HL-60 (cell line): Measurements from ENCODE around the gene MDFIC.

Experiments used
- DNase-seq, 2 experiments: peaks; one replicate each; pipeline ENCODE4 v3.0.0-alpha.2; 2010 to 2020; ENCODE audit warnings: low read depth in 1 of 2, low spot score in 1 of 2
- H3K27ac ChIP-seq: fragments of 250-450 bp; sonication (Bioruptor Pico); replicated peaks from 2 replicates; pipeline ENCODE4 v1.5.1; 2020; ENCODE audit warnings: mild to moderate bottlenecking, moderate library complexity
- H3K27me3 ChIP-seq: fragments of 250-450 bp; sonication (Bioruptor Pico); 2 replicates; pipeline ENCODE4 v1.5.1; 2021; ENCODE audit warnings: mild to moderate bottlenecking, moderate library complexity; ENCODE audit not compliant: insufficient read depth, poor library complexity, severe bottlenecking
- H3K4me3 ChIP-seq: replicated peaks from 2 replicates; pipeline ENCODE4 v1.5.1; 2011; ENCODE audit warnings: mild to moderate bottlenecking, control low read depth, low read length; ENCODE audit not compliant: insufficient read depth
- GABPA ChIP-seq: IDR thresholded peaks from 2 replicates; pipeline ENCODE4 v1.6.1; 2012; ENCODE audit warnings: low read depth
- POLR2AphosphoS5 ChIP-seq: IDR thresholded peaks from 2 replicates; pipeline ENCODE4 v1.6.1; 2012; ENCODE audit warnings: low read depth
- REST ChIP-seq: IDR thresholded peaks from 2 replicates; pipeline ENCODE4 v1.6.1; 2012; ENCODE audit warnings: low read depth; ENCODE audit not compliant: insufficient replicate concordance
- SPI1 ChIP-seq: IDR thresholded peaks from 2 replicates; pipeline ENCODE4 v1.6.1; 2012; ENCODE audit warnings: low read depth, mild to moderate bottlenecking, borderline replicate concordance
- TF ChIP-seq, protein P1 (sequence below): IDR thresholded peaks from one replicate; pipeline ENCODE4 v1.5.1; 2011; ENCODE audit warnings: low read length, control low read depth, inconsistent platforms; ENCODE audit not compliant: insufficient read depth

Gene MDFIC

DNA sequence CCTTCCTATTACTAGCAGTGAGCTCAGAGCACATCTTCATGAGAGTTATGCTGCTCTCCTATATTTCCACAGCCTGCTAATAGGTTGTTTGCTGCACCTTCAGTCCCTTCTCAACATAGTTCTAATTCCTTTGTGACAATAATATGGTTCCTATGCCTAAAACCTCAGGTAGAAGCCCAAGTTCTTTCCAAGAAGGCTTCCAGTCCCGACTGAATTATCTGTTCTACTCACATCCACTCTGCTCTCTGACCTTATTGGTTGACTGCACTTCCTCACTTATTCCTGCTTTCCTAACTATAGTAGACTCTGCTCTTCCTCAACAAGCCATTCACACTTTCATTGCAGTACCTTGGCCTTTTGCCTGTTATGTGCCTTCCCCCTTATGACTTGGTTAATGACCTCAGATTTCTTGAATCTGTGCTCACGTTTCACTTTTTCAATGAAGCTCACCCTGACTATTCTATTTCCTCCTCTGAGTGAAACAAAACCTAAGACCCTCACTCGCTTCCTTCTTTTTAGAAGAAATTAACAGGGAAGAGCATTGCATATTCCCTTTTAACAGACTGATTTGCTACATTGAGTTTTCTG, 132.7 kb downstream of the MDFIC start:
- TF ChIP-seq POLR2AphosphoS5 (no peak), SPI1 (peak; percentile 25; the same call in 1 of the 2 replicates), REST (no peak), GABPA (no peak)
- Histone ChIP-seq H3K27me3 (no peaks in the 10 kb centered on the region), H3K27ac (no peak overlapping the region), H3K4me3 (no peak overlapping the region)
- DNase-seq = no peak

- no peak overlapping the region for H3K4me3 ChIP-seq
- H3K27ac ChIP-seq = no peak overlapping the region
- no peak for TF ChIP-seq POLR2AphosphoS5
- TF ChIP-seq, protein P1, sequence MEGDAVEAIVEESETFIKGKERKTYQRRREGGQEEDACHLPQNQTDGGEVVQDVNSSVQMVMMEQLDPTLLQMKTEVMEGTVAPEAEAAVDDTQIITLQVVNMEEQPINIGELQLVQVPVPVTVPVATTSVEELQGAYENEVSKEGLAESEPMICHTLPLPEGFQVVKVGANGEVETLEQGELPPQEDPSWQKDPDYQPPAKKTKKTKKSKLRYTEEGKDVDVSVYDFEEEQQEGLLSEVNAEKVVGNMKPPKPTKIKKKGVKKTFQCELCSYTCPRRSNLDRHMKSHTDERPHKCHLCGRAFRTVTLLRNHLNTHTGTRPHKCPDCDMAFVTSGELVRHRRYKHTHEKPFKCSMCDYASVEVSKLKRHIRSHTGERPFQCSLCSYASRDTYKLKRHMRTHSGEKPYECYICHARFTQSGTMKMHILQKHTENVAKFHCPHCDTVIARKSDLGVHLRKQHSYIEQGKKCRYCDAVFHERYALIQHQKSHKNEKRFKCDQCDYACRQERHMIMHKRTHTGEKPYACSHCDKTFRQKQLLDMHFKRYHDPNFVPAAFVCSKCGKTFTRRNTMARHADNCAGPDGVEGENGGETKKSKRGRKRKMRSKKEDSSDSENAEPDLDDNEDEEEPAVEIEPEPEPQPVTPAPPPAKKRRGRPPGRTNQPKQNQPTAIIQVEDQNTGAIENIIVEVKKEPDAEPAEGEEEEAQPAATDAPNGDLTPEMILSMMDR = no peak
- TF ChIP-seq SPI1 = no peak
- no peak for TF ChIP-seq REST
- no peak for TF ChIP-seq GABPA
- DNase-seq = no peak
- no peaks in the 10 kb centered on the region for H3K27me3 ChIP-seq
These were observed 134.1 kb downstream of the MDFIC start for GRCh38 chr7:115056019-115056418.

GRCh38 chr7:115058726-115059125, 136.8 kb downstream of the MDFIC start:
- TF ChIP-seq SPI1 (no peak), GABPA (no peak), POLR2AphosphoS5 (no peak), REST (no peak)
- TF ChIP-seq, protein P1 = no peak
- no peak overlapping the region for H3K4me3 ChIP-seq
- H3K27me3 ChIP-seq = no peaks in the 10 kb centered on the region
- DNase-seq = no peak
- H3K27ac ChIP-seq = no peak overlapping the region
